DOHH2 (cell line): ENCODE results near the gene ZSCAN12.

Experiments
- EZH2phosphoT487 ChIP-seq: fragments of 200-600 bp; sonication (generic); IDR thresholded peaks from 2 replicates; pipeline ENCODE4 v1.6.1; 2017; ENCODE audit warnings: borderline replicate concordance, mild to moderate bottlenecking, antibody characterized with exemption, low read length, moderate library complexity, mixed read lengths
- TF ChIP-seq, protein P1 (sequence below): fragments of 200-600 bp; sonication (generic); IDR thresholded peaks from one replicate; pipeline ENCODE4 v1.5.1; 2014; ENCODE audit warnings: antibody characterized with exemption, mild to moderate bottlenecking, low read depth, low read length; ENCODE audit not compliant: poor library complexity, severe bottlenecking

DNA sequence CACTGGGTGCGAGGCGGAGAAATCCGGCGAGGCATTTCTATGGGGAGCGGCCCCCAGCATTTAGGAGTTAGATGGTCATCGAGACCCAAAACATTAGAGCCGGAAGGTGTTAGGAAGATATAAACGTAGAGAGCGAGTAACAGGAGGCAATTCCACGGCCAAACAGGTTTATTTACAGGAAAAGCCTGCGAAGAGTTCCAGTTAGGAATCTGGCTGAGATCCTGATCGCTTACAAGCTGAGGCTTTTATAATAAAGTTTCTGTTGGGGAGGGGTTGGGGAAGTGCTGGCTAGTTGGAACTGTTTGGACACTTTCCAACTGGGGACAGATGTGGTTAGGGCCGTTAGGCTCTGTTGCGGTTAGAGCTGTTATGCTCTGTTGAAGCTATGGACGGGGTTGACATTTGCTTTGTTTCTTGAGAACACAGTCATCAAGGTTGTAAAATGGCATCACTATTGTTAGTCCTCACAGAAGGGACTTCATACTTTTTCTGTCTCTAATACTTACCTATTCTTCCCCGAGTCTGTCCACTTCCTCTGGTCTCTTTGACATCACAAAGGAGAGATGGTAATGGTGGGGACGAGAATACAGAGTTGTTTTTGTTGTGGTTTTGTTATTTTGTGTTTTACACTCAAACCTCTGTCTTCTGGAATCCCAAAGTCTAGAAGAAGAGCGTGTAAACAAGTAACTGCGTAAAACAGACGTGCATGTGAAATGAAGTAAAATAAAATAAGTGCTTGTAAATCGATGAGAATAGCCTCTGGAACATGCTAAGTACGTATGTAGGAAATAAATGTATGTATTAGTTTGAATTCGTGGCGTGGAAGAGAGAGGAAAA is 63.0 kb downstream of the ZSCAN12 start:
- TF ChIP-seq, protein P1, sequence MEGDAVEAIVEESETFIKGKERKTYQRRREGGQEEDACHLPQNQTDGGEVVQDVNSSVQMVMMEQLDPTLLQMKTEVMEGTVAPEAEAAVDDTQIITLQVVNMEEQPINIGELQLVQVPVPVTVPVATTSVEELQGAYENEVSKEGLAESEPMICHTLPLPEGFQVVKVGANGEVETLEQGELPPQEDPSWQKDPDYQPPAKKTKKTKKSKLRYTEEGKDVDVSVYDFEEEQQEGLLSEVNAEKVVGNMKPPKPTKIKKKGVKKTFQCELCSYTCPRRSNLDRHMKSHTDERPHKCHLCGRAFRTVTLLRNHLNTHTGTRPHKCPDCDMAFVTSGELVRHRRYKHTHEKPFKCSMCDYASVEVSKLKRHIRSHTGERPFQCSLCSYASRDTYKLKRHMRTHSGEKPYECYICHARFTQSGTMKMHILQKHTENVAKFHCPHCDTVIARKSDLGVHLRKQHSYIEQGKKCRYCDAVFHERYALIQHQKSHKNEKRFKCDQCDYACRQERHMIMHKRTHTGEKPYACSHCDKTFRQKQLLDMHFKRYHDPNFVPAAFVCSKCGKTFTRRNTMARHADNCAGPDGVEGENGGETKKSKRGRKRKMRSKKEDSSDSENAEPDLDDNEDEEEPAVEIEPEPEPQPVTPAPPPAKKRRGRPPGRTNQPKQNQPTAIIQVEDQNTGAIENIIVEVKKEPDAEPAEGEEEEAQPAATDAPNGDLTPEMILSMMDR = no peak
- TF ChIP-seq EZH2phosphoT487 = no peak
